B cell (primary cell): Measurements from ENCODE around the gene MYCBPAP. TPM values are rescaled to one million over a fixed set of nuclear protein-coding genes. Genes with fewer than 3 reads are reported as not detected.

Experiments used
- ATAC-seq: fragments of 200-7000 bp; cut with Tn5 transposase; one replicate; pipeline ENCODE4 v1.10.0; 2021; ENCODE audit warnings: low read depth, mild to moderate bottlenecking, moderate number of reproducible peaks, moderate library complexity
- CTCF ChIA-PET: fragments of 350-600 bp; sonication (Branson Sonifier 250); formaldehyde crosslinking; loops from one replicate; lab custom pipeline; 2021; ENCODE audit warnings: antibody characterized with exemption, inconsistent platforms; lab: Charles Lee
- POLR2A ChIA-PET: fragments of 350-600 bp; sonication (Branson Sonifier 250); formaldehyde crosslinking; loops from one replicate; lab custom pipeline; 2021; ENCODE audit warnings: antibody characterized with exemption; lab: Charles Lee
- DNase-seq: peaks from one replicate; pipeline ENCODE4 v3.0.0; 2013
- H2AFZ ChIP-seq: 2 replicates; pipeline ENCODE4 v1.6.1; 2012; ENCODE audit warnings: mild to moderate bottlenecking, low read depth, low read length; ENCODE audit not compliant: insufficient read depth, poor library complexity, severe bottlenecking
- H3K27ac ChIP-seq, 2 donors: 1 replicate in 1 of 2; 2 replicates in 1 of 2; pipeline ENCODE4 v1.5.1; 2012 to 2013; ENCODE audit warnings: low read length in 2 of 2, mild to moderate bottlenecking in 2 of 2, moderate library complexity in 1 of 2
- H3K27me3 ChIP-seq, 4 experiments: fragments of 200-600 bp in 1 of 4; sonication (generic) in 1 of 4; replicated peaks in 1 of 4; 1 replicate in 2 of 4; 2 replicates in 2 of 4; pipeline versions ENCODE4 v1.6.1 to v1.7.0; 2013 to 2016; ENCODE audit warnings: low read length in 3 of 4, mild to moderate bottlenecking in 2 of 4, mixed read lengths in 1 of 4, moderate library complexity in 1 of 4; ENCODE audit not compliant: insufficient read depth in 4 of 4, control insufficient read depth in 3 of 4; ENCODE audit errors: control extremely low read depth in 1 of 4
- H3K36me3 ChIP-seq, 2 experiments: replicated peaks in 1 of 2; 1 replicate in 1 of 2; 2 replicates in 1 of 2; pipeline versions ENCODE4 v1.6.1 to v1.7.1; 2013; ENCODE audit warnings: low read length in 1 of 2; ENCODE audit not compliant: insufficient read depth in 2 of 2, control insufficient read depth in 1 of 2; ENCODE audit errors: control extremely low read depth in 1 of 2, extremely low read depth in 1 of 2
- H3K4me1 ChIP-seq, 2 donors: fragments of 200-600 bp in 1 of 2; sonication (generic) in 1 of 2; 1 replicate in 1 of 2; 2 replicates in 1 of 2; pipeline versions ENCODE4 v1.5.1 to v1.6.1; 2013 to 2017; ENCODE audit warnings: low read length in 2 of 2; ENCODE audit not compliant: control insufficient read depth in 2 of 2, insufficient read depth in 2 of 2
- H3K4me2 ChIP-seq: replicated peaks from 2 replicates; pipeline ENCODE3; 2012; ENCODE audit warnings: mild to moderate bottlenecking, low read depth, low read length; ENCODE audit not compliant: poor library complexity, severe bottlenecking
- H3K4me3 ChIP-seq, 5 experiments: fragments of 200-600 bp in 1 of 5; sonication (generic) in 1 of 5; 1 replicate in 3 of 5; 2 replicates in 2 of 5; pipeline versions ENCODE4 v1.5.1 to v1.7.0; 2011 to 2016; ENCODE audit warnings: low read length in 4 of 5, mild to moderate bottlenecking in 4 of 5, low read depth in 2 of 5, control low read depth in 1 of 5, moderate library complexity in 1 of 5; ENCODE audit not compliant: insufficient read depth in 1 of 5; ENCODE audit errors: control extremely low read depth in 1 of 5, extremely low read depth in 1 of 5
- H3K79me2 ChIP-seq: fragments of 200-600 bp; sonication (generic); one replicate; pipeline ENCODE4 v1.6.0; 2016; ENCODE audit warnings: low read length; ENCODE audit not compliant: control insufficient read depth, insufficient read depth
- H3K9ac ChIP-seq: fragments of 200-600 bp; sonication (generic); 2 replicates; pipeline ENCODE4 v1.6.1; 2017; ENCODE audit warnings: mild to moderate bottlenecking, low read length, moderate library complexity
- H3K9me3 ChIP-seq, 3 donors: one replicate each; pipeline versions ENCODE4 v1.6.1 to v1.7.1; 2013; ENCODE audit warnings: low read length in 2 of 3; ENCODE audit not compliant: control insufficient read depth in 2 of 3, insufficient read depth in 1 of 3; ENCODE audit errors: control extremely low read depth in 1 of 3
- H4K20me1 ChIP-seq: 2 replicates; pipeline ENCODE4 v1.6.0; 2012; ENCODE audit warnings: mild to moderate bottlenecking, low read length; ENCODE audit not compliant: insufficient read depth, control insufficient read depth, poor library complexity, severe bottlenecking
- H3K27ac Mint-ChIP-seq: one replicate; pipeline ENCODE4 v1.8.0; 2021; ENCODE audit warnings: mixed read lengths
- H3K27me3 Mint-ChIP-seq: one replicate; pipeline ENCODE4 v1.8.0; 2021; ENCODE audit warnings: mixed read lengths
- H3K4me1 Mint-ChIP-seq: one replicate; pipeline ENCODE4 v1.8.0; 2021; ENCODE audit warnings: mixed read lengths
- H3K4me3 Mint-ChIP-seq: one replicate; pipeline ENCODE4 v1.8.0; 2021; ENCODE audit warnings: mixed read lengths
- H3K9me3 Mint-ChIP-seq: one replicate; pipeline ENCODE4 v1.8.0; 2022; ENCODE audit warnings: mixed read lengths; ENCODE audit not compliant: insufficient read depth
- EZH2 ChIP-seq: IDR thresholded peaks from 2 replicates; pipeline ENCODE4 v1.6.1; 2012; ENCODE audit warnings: borderline replicate concordance, low read depth, mild to moderate bottlenecking, moderate library complexity, low read length; ENCODE audit not compliant: insufficient read depth, poor library complexity, severe bottlenecking
- WGBS: methylation state at CpG from one replicate; pipeline ENCODE4 v1.1.5; 2013; ENCODE audit warnings: missing lambda C conversion rate; ENCODE audit not compliant: insufficient coverage; 5-methylcytosine and 5-hydroxymethylcytosine counted together
- intact Hi-C: fragments of 100-400 bp; cut with micrococcal nuclease; formaldehyde crosslinking; loops from one replicate; pipeline ENCODE4 v1.10.0; 2022
- polyA plus RNA-seq: library from polyadenylated mRNA; depleted of rRNA; stranded (reverse); fragments of >200 nt; gene quantifications from 2 replicates; pipeline ENCODE4 v1.2.3, GENCODE V29; 2012
- total RNA-seq, 2 donors: library from RNA; stranded (reverse); fragments of 120-200 nt in 1 of 2; gene quantifications; 1 replicate in 1 of 2; 2 replicates in 1 of 2; pipeline versions ENCODE4 v1.2.3 to v1.2.4, GENCODE V29; 2013 to 2022
- TF ChIP-seq, protein P1 (sequence below): fragments of 200-600 bp; IDR thresholded peaks from one replicate; pipeline ENCODE4 v1.8.0; 2022; ENCODE audit warnings: antibody characterized with exemption, mild to moderate bottlenecking

MYCBPAP gene
- total and polyA plus RNA-seq, 2 donors (not counting 1 experiment from before 2014, with no cell fraction given), result 1.9 to 5.1 TPM

DNA sequence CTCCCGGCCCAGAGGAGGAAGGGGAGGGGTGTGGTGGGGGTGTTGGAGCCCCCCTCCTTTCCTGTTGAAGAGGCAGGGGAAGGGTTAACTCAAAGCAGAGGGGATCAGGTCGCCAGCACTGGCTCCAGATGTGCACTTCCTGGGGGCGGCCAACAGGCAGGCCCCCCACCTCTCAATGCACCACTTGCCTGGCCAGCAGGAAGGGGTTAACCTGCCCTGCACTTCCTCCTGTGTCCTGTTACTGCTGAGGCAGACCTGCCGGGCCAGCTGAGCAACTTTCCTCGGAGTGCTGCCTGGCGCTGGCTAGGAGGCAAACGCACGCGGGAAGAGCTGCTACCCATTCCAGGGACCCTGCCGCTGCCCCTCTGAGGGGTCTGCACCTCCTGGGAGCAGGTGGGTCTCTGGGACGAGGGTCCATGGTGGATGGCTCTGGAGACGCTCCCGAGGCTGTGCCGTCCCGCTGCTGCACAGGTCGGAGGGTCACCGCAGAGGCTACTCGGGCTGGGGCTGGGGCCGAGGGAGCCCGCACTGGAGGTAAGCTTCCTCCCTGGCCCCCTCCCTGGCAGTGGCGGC is 24.3 kb downstream of the MYCBPAP start, which contains the start of gene EPN3:
EPN3 (plus strand) TSS at position 284 of the 573 bp plus-strand sequence. CDS start 3,822 bp downstream, outside the sequence.
- peaks cover 12 to 15% of the 10 kb centered on the region in 2 donors for H3K4me1 ChIP-seq
- ATAC-seq (no peak), DNase-seq (no peak)
- no peak within 1 kb of the TSS for H3K27ac ChIP-seq
- no peaks in the 10 kb centered on the region for H3K36me3 ChIP-seq
- H3K79me2 ChIP-seq, result no peaks in the 10 kb centered on the region
- ChIA-PET POLR2A (no interaction called here), CTCF (no interaction called here)
- peaks cover 72% of the 10 kb centered on the region for H3K27me3 Mint-ChIP-seq
- peak within 1 kb of the TSS; percentile 33 for H3K4me2 ChIP-seq
- H3K4me3 ChIP-seq, result no peak within 1 kb of the TSS
- TF ChIP-seq, protein P1, sequence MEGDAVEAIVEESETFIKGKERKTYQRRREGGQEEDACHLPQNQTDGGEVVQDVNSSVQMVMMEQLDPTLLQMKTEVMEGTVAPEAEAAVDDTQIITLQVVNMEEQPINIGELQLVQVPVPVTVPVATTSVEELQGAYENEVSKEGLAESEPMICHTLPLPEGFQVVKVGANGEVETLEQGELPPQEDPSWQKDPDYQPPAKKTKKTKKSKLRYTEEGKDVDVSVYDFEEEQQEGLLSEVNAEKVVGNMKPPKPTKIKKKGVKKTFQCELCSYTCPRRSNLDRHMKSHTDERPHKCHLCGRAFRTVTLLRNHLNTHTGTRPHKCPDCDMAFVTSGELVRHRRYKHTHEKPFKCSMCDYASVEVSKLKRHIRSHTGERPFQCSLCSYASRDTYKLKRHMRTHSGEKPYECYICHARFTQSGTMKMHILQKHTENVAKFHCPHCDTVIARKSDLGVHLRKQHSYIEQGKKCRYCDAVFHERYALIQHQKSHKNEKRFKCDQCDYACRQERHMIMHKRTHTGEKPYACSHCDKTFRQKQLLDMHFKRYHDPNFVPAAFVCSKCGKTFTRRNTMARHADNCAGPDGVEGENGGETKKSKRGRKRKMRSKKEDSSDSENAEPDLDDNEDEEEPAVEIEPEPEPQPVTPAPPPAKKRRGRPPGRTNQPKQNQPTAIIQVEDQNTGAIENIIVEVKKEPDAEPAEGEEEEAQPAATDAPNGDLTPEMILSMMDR, result no peak
- TF ChIP-seq EZH2, result no peak
- WGBS, result 1% methylated on average over 16 of the region's 21 CpGs
- no peak within 1 kb of the TSS for H3K4me3 Mint-ChIP-seq
- H4K20me1 ChIP-seq, result no peaks in the 10 kb centered on the region
- H2AFZ ChIP-seq, result peak within 1 kb of the TSS; percentile 16
- H3K9me3 ChIP-seq, result peaks cover 0 to 4% (median 0%) of the 10 kb centered on the region in 3 donors
- no peak within 1 kb of the TSS for H3K9ac ChIP-seq
- peaks cover 9% of the 10 kb centered on the region for H3K4me1 Mint-ChIP-seq
- peaks cover 0 to 64% (median 30%) of the 10 kb centered on the region in 4 experiments for H3K27me3 ChIP-seq
- no peaks in the 10 kb centered on the region for H3K9me3 Mint-ChIP-seq
- intact Hi-C loops, result no loop called here
- H3K27ac Mint-ChIP-seq, result no peak within 1 kb of the TSS

DNA sequence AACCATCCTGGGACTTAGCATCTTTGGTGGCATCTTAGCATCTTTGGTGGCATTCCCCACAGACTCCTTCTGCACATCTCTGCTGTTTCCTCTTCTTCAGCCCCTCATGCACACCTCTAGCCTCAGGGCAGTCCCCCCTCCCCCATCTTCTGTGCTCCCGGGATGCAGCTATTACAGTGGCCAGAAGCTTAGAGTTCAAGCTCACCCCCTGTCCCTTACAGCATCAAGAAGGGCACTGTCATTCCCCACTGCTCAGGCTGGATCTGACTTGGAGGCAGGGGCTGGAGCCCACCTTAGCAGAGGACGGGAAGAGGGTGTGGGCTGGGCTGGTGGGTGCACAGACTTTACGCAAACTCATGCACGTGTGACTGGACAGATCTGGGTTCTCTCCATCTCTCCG is 24.9 kb downstream of the MYCBPAP start:
- Histone ChIP-seq H3K4me2 (no peak overlapping the region), H3K4me3 (no peak overlapping the region), H3K9ac (no peak overlapping the region), H2AFZ (peak overlapping the region; percentile 16), H3K79me2 (no peaks in the 10 kb centered on the region), H3K27me3 (peaks cover 0 to 61% (median 28%) of the 10 kb centered on the region in 4 experiments), H4K20me1 (no peaks in the 10 kb centered on the region), H3K9me3 (peaks cover 0 to 4% (median 0%) of the 10 kb centered on the region in 3 donors), H3K36me3 (no peaks in the 10 kb centered on the region), H3K4me1 (peaks cover 12 to 15% of the 10 kb centered on the region in 2 donors), H3K27ac (no peak overlapping the region)
- intact Hi-C loops, result no loop called here
- peaks cover 9% of the 10 kb centered on the region for H3K4me1 Mint-ChIP-seq
- POLR2A ChIA-PET, result no interaction called here
- H3K9me3 Mint-ChIP-seq, result no peaks in the 10 kb centered on the region
- ATAC-seq (no peak), DNase-seq (no peak)
- CTCF ChIA-PET, result no interaction called here
- no peak for TF ChIP-seq EZH2
- TF ChIP-seq, protein P1, result no peak
- WGBS, result 17% methylated on average over 4 of the region's 5 CpGs
- peaks cover 72% of the 10 kb centered on the region for H3K27me3 Mint-ChIP-seq
- H3K4me3 Mint-ChIP-seq, result no peak overlapping the region
- no peak overlapping the region for H3K27ac Mint-ChIP-seq
